IMR-90 (cell line): ENCODE measurements around the gene LDLRAD4. TPM values are rescaled to one million over a fixed set of nuclear protein-coding genes. Genes with fewer than 3 reads are reported as not detected.

Source experiments
- ATAC-seq: fragments of 200-7000 bp; cut with Tn5 transposase; 2 replicates; pipeline ENCODE4 v1.9.1; 2020; ENCODE audit warnings: low read depth, mild to moderate bottlenecking, moderate library complexity
- BruUV-seq: library from RNA; stranded (reverse); fragments of 400-500 nt; replicated peaks from 2 replicates; lab custom pipeline; 2021; lab: Mats Ljungman, UMichigan
- CTCF ChIA-PET: fragments of 300-600 bp; formaldehyde crosslinking; extraction: SDS; loops from one replicate; lab custom pipeline; 2021; ENCODE audit warnings: antibody characterized with exemption; lab: Yijun Ruan, JAX
- POLR2A ChIA-PET: fragments of 300-600 bp; sonication (Branson Sonifier 250); formaldehyde crosslinking; loops from one replicate; lab custom pipeline; 2022; ENCODE audit warnings: antibody characterized with exemption; ENCODE audit not compliant: unreplicated experiment; lab: Charles Lee
- DNase-seq: peaks from one replicate; pipeline ENCODE4 v3.0.0; 2013
- H2AFZ ChIP-seq: replicated peaks from 2 replicates; pipeline ENCODE3; 2013; ENCODE audit warnings: low read length, mild to moderate bottlenecking; ENCODE audit not compliant: poor library complexity
- H2AK5ac ChIP-seq: 2 replicates; pipeline ENCODE4 v1.6.1; 2013; ENCODE audit warnings: low read depth, low read length, inconsistent platforms
- H2AK9ac ChIP-seq: replicated peaks from 2 replicates; pipeline ENCODE3; 2013; ENCODE audit warnings: mild to moderate bottlenecking, low read depth, low read length, moderate library complexity; ENCODE audit not compliant: poor library complexity
- H2BK120ac ChIP-seq: 2 replicates; pipeline ENCODE4 v1.6.1; 2013; ENCODE audit warnings: low read depth, low read length, inconsistent platforms
- H2BK15ac ChIP-seq: 3 replicates; pipeline ENCODE4 v1.6.1; 2013; ENCODE audit warnings: low read depth, low read length, inconsistent platforms
- H2BK20ac ChIP-seq: 2 replicates; pipeline ENCODE4 v1.6.1; 2013; ENCODE audit warnings: low read depth, mild to moderate bottlenecking, inconsistent platforms, low read length, moderate library complexity
- H2BK5ac ChIP-seq: 2 replicates; pipeline ENCODE4 v1.6.1; 2013; ENCODE audit warnings: mild to moderate bottlenecking, low read depth, low read length, inconsistent platforms; ENCODE audit not compliant: poor library complexity, severe bottlenecking
- H3K14ac ChIP-seq: replicated peaks from 2 replicates; pipeline ENCODE4 v1.6.1; 2013; ENCODE audit warnings: low read depth, low read length, inconsistent platforms
- H3K18ac ChIP-seq: 2 replicates; pipeline ENCODE4 v1.6.1; 2013; ENCODE audit warnings: low read depth, low read length, control low read depth
- H3K23ac ChIP-seq: 2 replicates; pipeline ENCODE4 v1.6.1; 2013; ENCODE audit warnings: low read depth, low read length, inconsistent platforms
- H3K27ac ChIP-seq: 2 replicates; pipeline ENCODE4 v1.5.1; 2013; ENCODE audit warnings: mild to moderate bottlenecking, control low read depth, low read length; ENCODE audit not compliant: insufficient read depth
- H3K27me3 ChIP-seq: 2 replicates; pipeline ENCODE4 v1.6.1; 2013; ENCODE audit warnings: low read length; ENCODE audit not compliant: control insufficient read depth, insufficient read depth
- H3K36me3 ChIP-seq: 2 replicates; pipeline ENCODE4 v1.6.1; 2013; ENCODE audit warnings: low read length, mixed read lengths; ENCODE audit not compliant: control insufficient read depth, insufficient read depth
- H3K4ac ChIP-seq: 2 replicates; pipeline ENCODE4 v1.6.1; 2013; ENCODE audit warnings: low read depth, low read length, inconsistent platforms
- H3K4me1 ChIP-seq: 2 replicates; pipeline ENCODE4 v1.6.1; 2013; ENCODE audit warnings: low read length, mixed read lengths; ENCODE audit not compliant: control insufficient read depth, insufficient read depth
- H3K4me2 ChIP-seq: 2 replicates; pipeline ENCODE4 v1.6.1; 2013; ENCODE audit warnings: low read depth, mild to moderate bottlenecking, control low read depth, low read length, moderate library complexity
- H3K4me3 ChIP-seq: 2 replicates; pipeline ENCODE4 v1.5.1; 2013; ENCODE audit warnings: low read depth, mild to moderate bottlenecking, control low read depth, low read length, moderate library complexity; ENCODE audit not compliant: insufficient read depth
- H3K56ac ChIP-seq: 2 replicates; pipeline ENCODE4 v1.6.1; 2013; ENCODE audit warnings: low read length, inconsistent platforms; ENCODE audit not compliant: insufficient read depth; ENCODE audit errors: extremely low read depth
- H3K79me1 ChIP-seq, 2 experiments: 2 replicates each; pipeline ENCODE4 v1.6.1; 2013; ENCODE audit warnings: low read length in 2 of 2, inconsistent platforms in 1 of 2, low read depth in 1 of 2
- H3K9ac ChIP-seq: 2 replicates; pipeline ENCODE4 v1.6.1; 2013; ENCODE audit warnings: low read depth, low read length, control low read depth
- H3K9me1 ChIP-seq: 2 replicates; pipeline ENCODE4 v1.6.1; 2013; ENCODE audit warnings: low read length, inconsistent platforms; ENCODE audit not compliant: insufficient read depth
- H3K9me3 ChIP-seq: 2 replicates; pipeline ENCODE4 v1.6.1; 2013; ENCODE audit warnings: low read length; ENCODE audit not compliant: control insufficient read depth, insufficient read depth
- H4K20me1 ChIP-seq: 2 replicates; pipeline ENCODE4 v1.6.1; 2013; ENCODE audit warnings: low read length, inconsistent platforms; ENCODE audit not compliant: insufficient read depth
- H4K5ac ChIP-seq: 2 replicates; pipeline ENCODE4 v1.6.1; 2013; ENCODE audit warnings: mild to moderate bottlenecking, low read depth, low read length, control low read depth
- H4K8ac ChIP-seq, 2 experiments: 2 replicates each; pipeline ENCODE4 v1.6.1; 2013; ENCODE audit warnings: low read depth in 2 of 2, low read length in 2 of 2, control low read depth in 1 of 2, inconsistent platforms in 1 of 2
- H4K91ac ChIP-seq: 2 replicates; pipeline ENCODE4 v1.6.1; 2013; ENCODE audit warnings: low read depth, low read length, inconsistent platforms; ENCODE audit not compliant: insufficient read depth
- BHLHE40 ChIP-seq: fragments of 150-350 bp; IDR thresholded peaks from 2 replicates; pipeline ENCODE4 v1.6.1; 2016; ENCODE audit warnings: mild to moderate bottlenecking, low read depth, low read length
- CEBPB ChIP-seq: IDR thresholded peaks from 2 replicates; pipeline ENCODE4 v1.6.1; 2012; ENCODE audit warnings: low read depth, low read length, improper control_type of control experiment
- CHD1 ChIP-seq: IDR thresholded peaks from 2 replicates; pipeline ENCODE4 v1.6.1; 2012; ENCODE audit warnings: low read depth, low read length, improper control_type of control experiment
- ELK1 ChIP-seq: fragments of 150-350 bp; IDR thresholded peaks from 2 replicates; pipeline ENCODE4 v1.6.1; 2016; ENCODE audit warnings: low read depth, mild to moderate bottlenecking, low read length, moderate library complexity, borderline replicate concordance
- MAFK ChIP-seq: IDR thresholded peaks from 2 replicates; pipeline ENCODE4 v1.6.1; 2012; ENCODE audit warnings: low read depth, low read length, improper control_type of control experiment
- MAZ ChIP-seq: IDR thresholded peaks from 2 replicates; pipeline ENCODE4 v1.6.1; 2012; ENCODE audit warnings: low read depth, mild to moderate bottlenecking, low read length, improper control_type of control experiment, moderate library complexity, borderline replicate concordance
- MXI1 ChIP-seq: IDR thresholded peaks from 2 replicates; pipeline ENCODE4 v1.6.1; 2012; ENCODE audit warnings: low read depth, mild to moderate bottlenecking, low read length, moderate library complexity, borderline replicate concordance
- NFE2L2 ChIP-seq: fragments of 150-350 bp; IDR thresholded peaks from 2 replicates; pipeline ENCODE4 v1.6.1; 2016; ENCODE audit warnings: low read depth, mild to moderate bottlenecking, low read length
- POLR2A ChIP-seq: IDR thresholded peaks from 2 replicates; pipeline ENCODE4 v1.6.1; 2012; ENCODE audit warnings: mild to moderate bottlenecking, low read depth, low read length
- RAD21 ChIP-seq: IDR thresholded peaks from 2 replicates; pipeline ENCODE4 v1.6.1; 2012; ENCODE audit warnings: low read length, improper control_type of control experiment
- RFX5 ChIP-seq: IDR thresholded peaks from 2 replicates; pipeline ENCODE4 v1.8.0; 2012; ENCODE audit warnings: low read depth, mild to moderate bottlenecking, low read length, moderate library complexity
- SMC3 ChIP-seq: fragments of 150-350 bp; IDR thresholded peaks from 2 replicates; pipeline ENCODE4 v1.6.1; 2016; ENCODE audit warnings: low read depth, mild to moderate bottlenecking, antibody characterized with exemption, low read length, moderate library complexity
- WGBS, 2 experiments: methylation state at CpG; one replicate each; pipeline versions ENCODE4 v1.1.5 to v1.1.7; 2013; ENCODE audit warnings: missing lambda C conversion rate in 2 of 2; ENCODE audit not compliant: insufficient read length in 1 of 2; ENCODE audit errors: extremely low coverage in 2 of 2; 5-methylcytosine and 5-hydroxymethylcytosine counted together
- dilution Hi-C: fragments of 300-500 bp; cut with HindIII; formaldehyde crosslinking; loops from one replicate; pipeline ENCODE4 v1.14.3; 2018; ENCODE audit warnings: low sequenced_read_pairs; ENCODE audit not compliant: unreplicated experiment
- in situ Hi-C: fragments of 300-500 bp; cut with MboI; formaldehyde crosslinking; loops from 3 replicates; pipeline ENCODE4 v1.14.3; 2019; ENCODE audit warnings: low sequenced_read_pairs, inconsistent platforms, mixed read lengths
- intact Hi-C: fragments of 100-400 bp; cut with micrococcal nuclease; formaldehyde crosslinking; loops from 2 replicates; pipeline ENCODE4 v1.10.0; 2022
- polyA plus RNA-seq, 3 experiments: library from polyadenylated mRNA; depleted of rRNA; stranded (reverse); fragments of >200 nt; gene quantifications; 2 replicates each; pipeline ENCODE4 v1.2.3, GENCODE V29; 2012; ENCODE audit warnings: low replicate concordance in 1 of 3
- total RNA-seq: library from RNA; depleted of rRNA; stranded (reverse); fragments of >200 nt; gene quantifications from 2 replicates; pipeline ENCODE4 v1.2.3, GENCODE V29; 2012
- TF ChIP-seq, protein P1 (sequence below): conservative IDR thresholded peaks from 2 replicates; pipeline ENCODE4 v1.5.1; 2012; ENCODE audit warnings: mild to moderate bottlenecking, low read depth, low read length, improper control_type of control experiment
- TF ChIP-seq, protein P2 (sequence below): fragments of 150-350 bp; IDR thresholded peaks from 2 replicates; pipeline ENCODE4 v1.6.1; 2017; ENCODE audit warnings: mild to moderate bottlenecking, antibody characterized with exemption, low read length, low read depth

LDLRAD4 gene
- total and polyA plus RNA-seq, 2 of the 4 experiments (the other 2 are of a cell fraction), result not detected

DNA sequence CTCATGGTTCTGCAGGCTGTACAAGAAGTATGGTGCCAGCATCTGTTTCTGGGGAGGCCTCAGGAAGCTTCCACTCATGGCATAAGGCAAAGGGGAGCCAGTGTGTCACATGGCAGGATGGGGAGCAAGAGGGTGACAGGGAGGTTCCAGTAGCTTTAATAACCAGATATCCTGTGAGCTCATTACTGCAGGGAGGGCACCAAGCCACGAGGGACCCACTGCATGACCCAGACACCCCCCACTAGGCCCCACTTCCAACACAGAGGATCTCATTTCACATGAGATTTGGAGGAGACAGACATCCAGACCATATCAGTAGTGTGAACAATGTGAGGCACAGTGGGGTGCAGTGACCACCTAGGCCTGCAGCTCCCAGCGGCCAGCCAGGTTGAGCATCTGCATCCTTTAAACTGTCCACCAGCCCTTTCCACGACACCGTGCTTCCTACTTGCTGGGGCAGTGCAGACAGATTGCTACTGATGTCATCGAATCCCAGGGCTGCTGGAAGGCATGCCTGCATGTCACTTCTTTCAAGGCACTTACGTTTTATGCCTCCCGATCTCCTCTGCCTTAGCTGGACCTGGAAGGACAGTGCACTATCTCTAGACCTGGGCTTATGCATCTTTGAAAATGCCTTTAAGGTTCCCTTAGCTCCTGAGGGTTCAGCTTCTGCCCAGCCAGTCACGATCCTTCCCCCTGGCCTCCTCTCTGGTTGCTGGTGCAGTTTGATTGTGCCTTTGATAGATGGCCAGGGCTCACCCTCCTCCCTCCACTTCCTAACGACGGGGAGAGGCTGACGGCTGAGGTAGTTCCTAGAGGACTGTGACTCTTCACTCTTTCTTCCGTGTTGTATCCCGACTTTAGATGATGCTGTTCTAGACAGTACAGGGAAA, 333.5 kb downstream of the LDLRAD4 start:
- dilution Hi-C loops, result no loop called here
- BruUV-seq, result no TSS peak
- H3K4me2 ChIP-seq, result no peak overlapping the region

More for the DNA sequence above, 333.5 kb downstream of the LDLRAD4 start:
- no peak overlapping the region for H2BK5ac ChIP-seq
- no peak overlapping the region for H3K27ac ChIP-seq
- no peak overlapping the region for H2AFZ ChIP-seq
- ATAC-seq (no peak), DNase-seq (no peak)
- 54% methylated on average over 3 of the region's 13 CpGs; no CpG with 5 or more reads in 1 of the 2 experiments for WGBS, 2 experiments
- no peak overlapping the region for H3K56ac ChIP-seq
- H2BK15ac ChIP-seq, result no peak overlapping the region
- H3K79me1 ChIP-seq, result no peaks in the 10 kb centered on the region
- H3K9me1 ChIP-seq, result no peaks in the 10 kb centered on the region
- no peak overlapping the region for H3K14ac ChIP-seq
- no peaks in the 10 kb centered on the region for H3K36me3 ChIP-seq
- no peak overlapping the region for H4K5ac ChIP-seq
- POLR2A ChIA-PET, result no interaction called here
- H3K4me1 ChIP-seq, result no peaks in the 10 kb centered on the region
- H4K91ac ChIP-seq, result no peak overlapping the region
- peaks cover 10% of the 10 kb centered on the region for H3K27me3 ChIP-seq
- H3K23ac ChIP-seq, result no peak overlapping the region
- no peak overlapping the region for H4K8ac ChIP-seq
- H4K20me1 ChIP-seq, result no peaks in the 10 kb centered on the region
- intact Hi-C loops, result no loop called here
- no peak overlapping the region for H2BK20ac ChIP-seq
- no peak overlapping the region for H2AK5ac ChIP-seq
- no peak overlapping the region for H3K4me3 ChIP-seq
- TF ChIP-seq, protein P1, sequence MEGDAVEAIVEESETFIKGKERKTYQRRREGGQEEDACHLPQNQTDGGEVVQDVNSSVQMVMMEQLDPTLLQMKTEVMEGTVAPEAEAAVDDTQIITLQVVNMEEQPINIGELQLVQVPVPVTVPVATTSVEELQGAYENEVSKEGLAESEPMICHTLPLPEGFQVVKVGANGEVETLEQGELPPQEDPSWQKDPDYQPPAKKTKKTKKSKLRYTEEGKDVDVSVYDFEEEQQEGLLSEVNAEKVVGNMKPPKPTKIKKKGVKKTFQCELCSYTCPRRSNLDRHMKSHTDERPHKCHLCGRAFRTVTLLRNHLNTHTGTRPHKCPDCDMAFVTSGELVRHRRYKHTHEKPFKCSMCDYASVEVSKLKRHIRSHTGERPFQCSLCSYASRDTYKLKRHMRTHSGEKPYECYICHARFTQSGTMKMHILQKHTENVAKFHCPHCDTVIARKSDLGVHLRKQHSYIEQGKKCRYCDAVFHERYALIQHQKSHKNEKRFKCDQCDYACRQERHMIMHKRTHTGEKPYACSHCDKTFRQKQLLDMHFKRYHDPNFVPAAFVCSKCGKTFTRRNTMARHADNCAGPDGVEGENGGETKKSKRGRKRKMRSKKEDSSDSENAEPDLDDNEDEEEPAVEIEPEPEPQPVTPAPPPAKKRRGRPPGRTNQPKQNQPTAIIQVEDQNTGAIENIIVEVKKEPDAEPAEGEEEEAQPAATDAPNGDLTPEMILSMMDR, result no peak
- no peak for TF ChIP-seq CHD1
- TF ChIP-seq ELK1, result no peak
- TF ChIP-seq BHLHE40, result no peak
- TF ChIP-seq MXI1, result no peak
- TF ChIP-seq RAD21, result no peak
- TF ChIP-seq CEBPB, result no peak
- TF ChIP-seq RFX5, result no peak
- TF ChIP-seq MAZ, result no peak
- no peak for TF ChIP-seq NFE2L2
- TF ChIP-seq, protein P2, sequence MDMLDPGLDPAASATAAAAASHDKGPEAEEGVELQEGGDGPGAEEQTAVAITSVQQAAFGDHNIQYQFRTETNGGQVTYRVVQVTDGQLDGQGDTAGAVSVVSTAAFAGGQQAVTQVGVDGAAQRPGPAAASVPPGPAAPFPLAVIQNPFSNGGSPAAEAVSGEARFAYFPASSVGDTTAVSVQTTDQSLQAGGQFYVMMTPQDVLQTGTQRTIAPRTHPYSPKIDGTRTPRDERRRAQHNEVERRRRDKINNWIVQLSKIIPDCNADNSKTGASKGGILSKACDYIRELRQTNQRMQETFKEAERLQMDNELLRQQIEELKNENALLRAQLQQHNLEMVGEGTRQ, result no peak
- TF ChIP-seq POLR2A, result no peak
- no peak for TF ChIP-seq SMC3
- TF ChIP-seq MAFK, result no peak
- H2AK9ac ChIP-seq, result no peak overlapping the region
- in situ Hi-C loops, result no loop called here
- no peak overlapping the region for H2BK120ac ChIP-seq
- H3K9ac ChIP-seq, result no peak overlapping the region
- no peaks in the 10 kb centered on the region for H3K9me3 ChIP-seq
- no peak overlapping the region for H3K18ac ChIP-seq
- CTCF ChIA-PET, result no interaction called here
- no peak overlapping the region for H3K4ac ChIP-seq
